8988T (cell line): Measurements from ENCODE around the gene COP1.
"Not testable (repeated sequence)": the region's sequence is repeated elsewhere in the genome, so short reads cannot be mapped to it uniquely, and the experiment has no call there.

Experiments used
- DNase-seq: peaks from one replicate; pipeline ENCODE4 v3.0.0; 2011

The COP1 gene

GRCh38 chr1:176119549-176119948, 87.5 kb downstream of the COP1 start:
- no peak for DNase-seq

GRCh38 chr1:176118985-176119384, 88.1 kb downstream of the COP1 start:
- no peak for DNase-seq

GRCh38 chr1:176111835-176112234, 95.3 kb downstream of the COP1 start:
- DNase-seq = no peak

GRCh38 chr1:176110203-176110602, 96.9 kb downstream of the COP1 start:
- DNase-seq = no peak

- no peak for DNase-seq
Measured at GRCh38 chr1:176102768-176103350, 104.2 kb downstream of the COP1 start.

GRCh38 chr1:176101951-176102642, 105.0 kb downstream of the COP1 start:
- DNase-seq = no peak

- DNase-seq = no peak
Measured at GRCh38 chr1:176098560-176098959, 108.5 kb downstream of the COP1 start.

GRCh38 chr1:176096015-176096414, 111.1 kb downstream of the COP1 start:
- DNase-seq = no peak

- no peak for DNase-seq
Measured at GRCh38 chr1:176090766-176091165, 116.3 kb downstream of the COP1 start.

- not testable (repeated sequence) for DNase-seq
Measured at GRCh38 chr1:176087746-176088145, 119.3 kb downstream of the COP1 start.

- DNase-seq = no peak
Measured at GRCh38 chr1:176073524-176074157, 133.4 kb downstream of the COP1 start.

GRCh38 chr1:176068901-176069300, 138.2 kb downstream of the COP1 start:
- no peak for DNase-seq

- no peak for DNase-seq
Measured at GRCh38 chr1:176068256-176068655, 138.8 kb downstream of the COP1 start.

- no peak for DNase-seq
Measured at GRCh38 chr1:176066709-176067108, 140.4 kb downstream of the COP1 start.

GRCh38 chr1:176058686-176059085, 148.4 kb downstream of the COP1 start:
- no peak for DNase-seq

- DNase-seq = no peak
Measured at GRCh38 chr1:176056312-176056711, 150.8 kb downstream of the COP1 start.

GRCh38 chr1:176055398-176055797, 151.7 kb downstream of the COP1 start:
- no peak for DNase-seq

GRCh38 chr1:176051902-176052518, 155.1 kb downstream of the COP1 start:
- DNase-seq = no peak

GRCh38 chr1:176051402-176051801, 155.7 kb downstream of the COP1 start:
- no peak for DNase-seq

GRCh38 chr1:176049582-176049981, 157.5 kb downstream of the COP1 start:
- DNase-seq = no peak

- no peak for DNase-seq
Measured at GRCh38 chr1:176046926-176047325, 160.2 kb downstream of the COP1 start.

- no peak for DNase-seq
Measured at GRCh38 chr1:176043537-176043936, 163.5 kb downstream of the COP1 start.

GRCh38 chr1:176033881-176034280, 173.2 kb downstream of the COP1 start:
- DNase-seq = no peak

- DNase-seq = no peak
Measured at GRCh38 chr1:176033474-176033873, 173.6 kb downstream of the COP1 start.
